ENCODE data around the gene ATP6AP1.

Gene ATP6AP1

DNA sequence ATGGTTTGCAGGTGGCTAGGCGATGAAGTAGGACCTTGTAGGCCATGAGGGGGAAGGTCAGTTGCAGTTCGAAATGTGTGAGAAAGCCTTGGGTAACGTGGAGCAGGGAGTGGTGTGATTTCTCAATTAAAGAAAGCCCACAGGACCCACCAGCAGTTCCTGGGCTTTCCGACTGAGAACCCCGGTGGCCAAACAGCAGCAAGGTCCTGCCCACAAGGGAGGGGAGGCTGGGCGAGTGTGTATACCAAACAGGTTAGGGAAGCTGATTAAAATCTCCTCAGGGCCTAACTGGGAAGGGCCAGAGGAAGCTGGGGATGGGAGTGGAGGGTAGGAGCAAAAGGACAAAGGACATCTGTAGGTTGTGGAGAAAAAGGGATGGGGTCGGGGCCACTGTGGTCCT lies 2.4 kb downstream of the ATP6AP1 start:
- H3K4me1 ChIP-seq (ENCODE audit: insufficient read depth, poor library complexity, severe bottlenecking): no peaks in the 10 kb centered on the region
- H3K27me3 ChIP-seq (ENCODE audit: insufficient read depth, poor library complexity, severe bottlenecking): no peaks in the 10 kb centered on the region
- DNase-seq (ENCODE audit: low spot score): no peak
- H3K9me3 ChIP-seq (ENCODE audit: severe bottlenecking): no peaks in the 10 kb centered on the region
- ATAC-seq (ENCODE audit: low read depth): no peak
- H3K36me3 ChIP-seq (ENCODE audit: low read depth): no peaks in the 10 kb centered on the region
- TF ChIP-seq, protein P1, sequence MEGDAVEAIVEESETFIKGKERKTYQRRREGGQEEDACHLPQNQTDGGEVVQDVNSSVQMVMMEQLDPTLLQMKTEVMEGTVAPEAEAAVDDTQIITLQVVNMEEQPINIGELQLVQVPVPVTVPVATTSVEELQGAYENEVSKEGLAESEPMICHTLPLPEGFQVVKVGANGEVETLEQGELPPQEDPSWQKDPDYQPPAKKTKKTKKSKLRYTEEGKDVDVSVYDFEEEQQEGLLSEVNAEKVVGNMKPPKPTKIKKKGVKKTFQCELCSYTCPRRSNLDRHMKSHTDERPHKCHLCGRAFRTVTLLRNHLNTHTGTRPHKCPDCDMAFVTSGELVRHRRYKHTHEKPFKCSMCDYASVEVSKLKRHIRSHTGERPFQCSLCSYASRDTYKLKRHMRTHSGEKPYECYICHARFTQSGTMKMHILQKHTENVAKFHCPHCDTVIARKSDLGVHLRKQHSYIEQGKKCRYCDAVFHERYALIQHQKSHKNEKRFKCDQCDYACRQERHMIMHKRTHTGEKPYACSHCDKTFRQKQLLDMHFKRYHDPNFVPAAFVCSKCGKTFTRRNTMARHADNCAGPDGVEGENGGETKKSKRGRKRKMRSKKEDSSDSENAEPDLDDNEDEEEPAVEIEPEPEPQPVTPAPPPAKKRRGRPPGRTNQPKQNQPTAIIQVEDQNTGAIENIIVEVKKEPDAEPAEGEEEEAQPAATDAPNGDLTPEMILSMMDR (IDR thresholded peaks at IDR 0.05; ENCODE audit: poor library complexity, severe bottlenecking): no peak
- H3K4me3 ChIP-seq (ENCODE audit: severe bottlenecking): no peak overlapping the region
- H3K27ac ChIP-seq (ENCODE audit: poor library complexity, severe bottlenecking): no peak overlapping the region

DNA sequence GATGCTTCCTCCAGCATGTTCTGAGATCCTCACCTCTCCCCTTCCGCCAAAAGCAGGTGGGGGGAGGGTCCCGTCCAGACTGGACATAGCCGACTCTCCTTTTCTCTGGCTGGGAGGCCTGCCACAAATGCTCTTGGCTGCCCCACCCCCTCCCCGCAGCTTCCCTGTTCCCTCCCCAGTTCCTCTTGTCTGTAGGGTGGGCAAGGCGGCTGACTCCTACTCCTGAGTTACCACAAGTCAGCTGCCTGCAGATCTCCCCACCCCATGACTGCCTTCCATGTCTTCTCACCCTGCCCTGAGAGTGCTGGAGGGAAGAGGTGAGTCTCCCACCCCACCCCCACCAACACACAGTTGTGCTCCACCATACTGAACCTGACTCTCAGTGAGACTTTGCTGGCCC lies 2.9 kb downstream of the ATP6AP1 start:
- no peak for ATAC-seq (ENCODE audit: low read depth)
- DNase-seq (ENCODE audit: low spot score): no peak

DNA sequence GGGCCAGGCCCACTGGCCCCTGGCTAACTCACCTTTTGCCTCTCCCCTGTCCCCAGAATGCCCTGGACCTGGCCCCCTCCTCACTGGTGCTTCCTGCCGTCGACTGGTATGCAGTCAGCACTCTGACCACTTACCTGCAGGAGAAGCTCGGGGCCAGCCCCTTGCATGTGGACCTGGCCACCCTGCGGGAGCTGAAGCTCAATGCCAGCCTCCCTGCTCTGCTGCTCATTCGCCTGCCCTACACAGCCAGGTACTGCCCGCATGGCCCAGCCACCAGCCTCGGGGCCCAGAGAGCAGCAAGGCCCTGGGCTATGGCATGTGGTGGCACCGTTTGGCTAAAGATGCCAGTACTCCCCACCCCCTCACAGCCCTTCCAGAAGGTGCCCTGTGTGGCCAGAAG lies 3.7 kb downstream of the ATP6AP1 start:
- Histone ChIP-seq H3K9me3 (ENCODE audit: severe bottlenecking) (no peaks in the 10 kb centered on the region), H3K27ac (ENCODE audit: poor library complexity, severe bottlenecking) (no peak overlapping the region), H3K36me3 (ENCODE audit: low read depth) (no peaks in the 10 kb centered on the region), H3K4me1 (ENCODE audit: insufficient read depth, poor library complexity, severe bottlenecking) (no peaks in the 10 kb centered on the region), H3K27me3 (ENCODE audit: insufficient read depth, poor library complexity, severe bottlenecking) (no peaks in the 10 kb centered on the region), H3K4me3 (ENCODE audit: severe bottlenecking) (no peak overlapping the region)
- TF ChIP-seq, protein P1 (IDR thresholded peaks at IDR 0.05; ENCODE audit: poor library complexity, severe bottlenecking): no peak
- DNase-seq (ENCODE audit: low spot score) (no peak), ATAC-seq (ENCODE audit: low read depth) (no peak)

More for the DNA sequence above, 2.9 kb downstream of the ATP6AP1 start:
- Histone ChIP-seq H3K4me3 (ENCODE audit: severe bottlenecking) (no peak overlapping the region), H3K27ac (ENCODE audit: poor library complexity, severe bottlenecking) (no peak overlapping the region), H3K36me3 (ENCODE audit: low read depth) (no peaks in the 10 kb centered on the region), H3K4me1 (ENCODE audit: insufficient read depth, poor library complexity, severe bottlenecking) (no peaks in the 10 kb centered on the region), H3K9me3 (ENCODE audit: severe bottlenecking) (no peaks in the 10 kb centered on the region), H3K27me3 (ENCODE audit: insufficient read depth, poor library complexity, severe bottlenecking) (no peaks in the 10 kb centered on the region)
- TF ChIP-seq, protein P1 (IDR thresholded peaks at IDR 0.05; ENCODE audit: poor library complexity, severe bottlenecking): no peak

DNA sequence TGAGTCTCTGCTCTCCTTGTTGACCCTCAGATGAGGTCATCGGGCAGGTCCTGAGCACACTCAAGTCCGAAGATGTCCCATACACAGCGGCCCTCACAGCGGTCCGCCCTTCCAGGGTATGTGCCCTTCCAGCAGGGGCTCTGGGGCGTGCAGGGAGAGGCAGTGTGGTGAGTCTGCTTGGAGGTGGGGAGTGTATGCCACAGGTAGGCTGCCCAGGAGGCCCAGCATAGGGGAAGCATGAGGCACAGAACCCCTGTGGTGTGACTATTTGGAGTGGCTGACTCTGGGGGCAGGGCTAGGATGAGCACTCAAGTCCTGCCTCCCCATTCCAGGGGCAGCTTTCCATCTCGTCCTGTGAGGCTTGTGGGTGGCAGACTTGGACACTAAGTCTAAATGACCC lies 5.1 kb downstream of the ATP6AP1 start:
- no peaks in the 10 kb centered on the region for H3K4me1 ChIP-seq (ENCODE audit: insufficient read depth, poor library complexity, severe bottlenecking)
- no peaks in the 10 kb centered on the region for H3K27me3 ChIP-seq (ENCODE audit: insufficient read depth, poor library complexity, severe bottlenecking)
- DNase-seq (ENCODE audit: low spot score) (no peak), ATAC-seq (ENCODE audit: low read depth) (no peak)
- H3K9me3 ChIP-seq (ENCODE audit: severe bottlenecking): no peaks in the 10 kb centered on the region
- H3K36me3 ChIP-seq (ENCODE audit: low read depth): 0 out of 2 replicates have a peak, but pooled peaks cover 4% of the 10 kb centered on the region
- TF ChIP-seq, protein P1 (IDR thresholded peaks at IDR 0.05; ENCODE audit: poor library complexity, severe bottlenecking): no peak
- H3K27ac ChIP-seq (ENCODE audit: poor library complexity, severe bottlenecking): no peak overlapping the region
- H3K4me3 ChIP-seq (ENCODE audit: severe bottlenecking): no peak overlapping the region

DNA sequence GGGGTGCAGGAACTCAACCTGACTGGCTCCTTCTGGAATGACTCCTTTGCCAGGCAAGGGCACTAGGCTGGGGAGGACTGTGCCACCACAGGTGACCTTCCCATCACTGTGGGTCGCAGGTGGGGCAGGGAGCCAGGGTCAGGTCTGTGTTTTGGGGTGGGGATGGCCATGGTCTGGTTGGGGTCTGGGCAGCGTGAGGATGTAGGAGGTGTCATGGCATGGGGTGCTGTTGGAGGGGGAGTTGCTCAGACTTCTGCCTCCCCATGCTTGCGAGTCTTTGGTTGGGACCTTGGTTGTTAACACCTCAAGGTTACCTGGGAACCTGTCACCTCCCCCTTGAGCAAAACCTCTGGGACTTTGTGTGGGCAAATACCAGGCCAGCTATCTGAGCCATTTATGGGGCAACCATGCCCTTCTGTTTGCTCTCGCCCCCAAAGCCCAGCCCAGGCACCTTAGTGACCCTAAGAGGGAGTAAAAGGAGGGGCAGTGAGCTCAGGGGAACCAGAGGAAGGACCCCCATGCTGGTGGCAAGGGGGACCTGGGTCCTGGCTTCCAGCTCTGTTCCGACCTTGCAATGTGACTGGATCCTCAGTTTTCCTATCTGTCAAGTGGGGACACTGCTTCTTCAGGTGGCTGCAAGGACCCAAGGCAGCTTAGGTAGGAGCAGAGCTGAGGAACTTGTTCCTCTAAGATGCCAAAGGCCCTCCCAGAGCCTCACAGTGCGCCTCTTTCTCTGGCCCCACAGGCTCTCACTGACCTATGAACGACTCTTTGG lies 6.1 kb downstream of the ATP6AP1 start:
- Histone ChIP-seq H3K4me3 (ENCODE audit: severe bottlenecking) (no peak overlapping the region), H3K4me1 (ENCODE audit: insufficient read depth, poor library complexity, severe bottlenecking) (no peaks in the 10 kb centered on the region), H3K27ac (ENCODE audit: poor library complexity, severe bottlenecking) (no peak overlapping the region), H3K9me3 (ENCODE audit: severe bottlenecking) (no peaks in the 10 kb centered on the region), H3K27me3 (ENCODE audit: insufficient read depth, poor library complexity, severe bottlenecking) (no peaks in the 10 kb centered on the region), H3K36me3 (ENCODE audit: low read depth) (0 out of 2 replicates have a peak, but pooled peaks cover 4% of the 10 kb centered on the region)
- no peak for DNase-seq (ENCODE audit: low spot score)
- TF ChIP-seq, protein P1 (IDR thresholded peaks at IDR 0.05; ENCODE audit: poor library complexity, severe bottlenecking): no peak
- no peak for ATAC-seq (ENCODE audit: low read depth)

All from RWPE2 (cell line).